Effector CD8-positive, alpha-beta T cell (primary cell): Measurements from ENCODE around the gene COL20A1.
"Not testable (repeated sequence)": the region's sequence is repeated elsewhere in the genome, so short reads cannot be mapped to it uniquely, and the experiment has no call there.

Source experiments
- DNase-seq: peaks from one replicate; lab custom pipeline; 2025; lab: John Stamatoyannopoulos, UW

Gene COL20A1

DNA sequence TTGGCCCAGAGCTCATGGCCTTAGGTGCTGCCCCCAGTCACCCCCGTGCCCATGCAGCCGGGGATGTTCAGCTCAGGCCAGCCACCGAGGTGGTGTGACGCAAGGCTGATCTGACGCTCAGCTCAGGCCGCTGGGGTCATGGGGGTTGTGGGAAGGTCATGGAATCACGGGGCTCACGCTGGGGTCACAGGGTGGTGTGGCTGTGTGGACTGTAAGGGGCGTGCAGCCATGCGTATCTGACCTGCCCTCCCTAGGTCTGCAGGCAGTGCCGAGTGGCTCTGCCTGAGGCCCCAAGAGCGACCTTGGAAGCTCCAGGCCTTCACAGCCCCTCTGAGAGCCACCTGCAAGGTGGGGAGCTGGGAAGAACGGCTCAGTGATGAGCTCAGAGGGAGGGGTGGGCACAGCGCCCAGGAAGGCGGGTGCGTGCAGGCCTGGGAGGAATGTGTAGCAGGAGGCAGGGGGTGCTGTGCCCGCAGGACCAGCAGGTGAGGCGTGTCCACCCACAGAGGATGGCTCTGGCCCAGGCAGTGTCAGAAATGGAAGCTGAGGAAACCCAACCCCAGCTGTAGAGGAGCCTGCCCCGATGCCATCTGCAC is 40.4 kb downstream of the COL20A1 start:
- no peak for DNase-seq

GRCh38 chr20:63334356-63334755 is 41.4 kb downstream of the COL20A1 start:
- DNase-seq, result no peak

- DNase-seq, result not testable (repeated sequence)
Observed at GRCh38 chr20:63335060-63335459, 42.1 kb downstream of the COL20A1 start.

- DNase-seq, result no peak
Observed at GRCh38 chr20:63335711-63336110, 42.7 kb downstream of the COL20A1 start.

DNA sequence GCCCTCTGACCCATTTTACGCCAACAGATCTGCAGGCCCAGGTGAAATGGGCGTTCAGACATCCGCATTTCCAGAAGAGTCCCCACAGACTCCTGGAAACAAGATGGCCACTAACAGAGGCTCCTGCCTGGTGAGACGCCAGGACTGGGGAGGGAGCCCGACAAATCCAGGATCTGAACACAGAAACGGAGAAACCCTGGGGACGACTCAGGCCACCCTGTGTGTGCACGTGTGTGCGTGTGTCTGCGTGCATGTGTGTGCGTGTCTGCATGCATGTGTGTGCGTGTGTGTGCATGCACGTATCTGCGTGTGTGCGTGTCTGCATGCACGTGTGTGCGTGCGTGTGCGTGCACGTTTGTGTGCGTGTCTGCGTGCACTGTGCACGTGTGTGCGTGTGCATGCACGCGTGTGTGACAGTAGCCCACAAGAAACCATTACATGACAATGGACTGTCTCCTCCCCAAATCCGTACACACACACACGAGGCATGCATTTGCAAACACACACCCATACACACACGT is 43.3 kb downstream of the COL20A1 start:
- DNase-seq, result no peak

DNA sequence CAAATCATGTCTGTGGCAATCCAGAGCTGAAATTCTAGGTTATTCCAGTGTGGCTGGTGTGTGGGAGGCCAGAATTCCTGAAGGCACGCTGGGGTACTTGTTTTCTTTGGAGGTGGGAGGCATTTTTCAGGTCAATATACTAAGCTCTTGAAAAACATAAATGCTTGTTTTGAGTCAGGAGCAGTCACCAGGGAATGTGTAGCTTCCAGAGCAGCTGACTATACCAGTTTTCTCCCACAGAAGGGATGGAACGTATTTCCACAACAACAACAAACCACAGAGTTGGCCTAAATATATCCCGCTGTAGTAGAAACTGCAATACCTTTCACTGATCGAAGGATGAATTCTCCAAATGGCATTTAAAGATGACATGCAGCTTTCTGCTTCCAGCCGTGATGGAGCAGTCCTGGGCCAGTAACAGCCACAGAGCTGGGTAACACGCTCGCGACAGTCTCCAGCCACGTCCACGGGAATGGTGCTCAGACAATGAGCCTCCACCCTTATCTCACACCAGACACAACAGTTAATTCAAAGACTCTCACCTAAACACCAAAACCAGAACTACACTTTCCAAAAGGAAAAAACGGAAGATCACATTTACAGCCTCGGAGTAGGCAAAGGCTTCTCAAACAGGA is 44.9 kb downstream of the COL20A1 start:
- no peak for DNase-seq

DNA sequence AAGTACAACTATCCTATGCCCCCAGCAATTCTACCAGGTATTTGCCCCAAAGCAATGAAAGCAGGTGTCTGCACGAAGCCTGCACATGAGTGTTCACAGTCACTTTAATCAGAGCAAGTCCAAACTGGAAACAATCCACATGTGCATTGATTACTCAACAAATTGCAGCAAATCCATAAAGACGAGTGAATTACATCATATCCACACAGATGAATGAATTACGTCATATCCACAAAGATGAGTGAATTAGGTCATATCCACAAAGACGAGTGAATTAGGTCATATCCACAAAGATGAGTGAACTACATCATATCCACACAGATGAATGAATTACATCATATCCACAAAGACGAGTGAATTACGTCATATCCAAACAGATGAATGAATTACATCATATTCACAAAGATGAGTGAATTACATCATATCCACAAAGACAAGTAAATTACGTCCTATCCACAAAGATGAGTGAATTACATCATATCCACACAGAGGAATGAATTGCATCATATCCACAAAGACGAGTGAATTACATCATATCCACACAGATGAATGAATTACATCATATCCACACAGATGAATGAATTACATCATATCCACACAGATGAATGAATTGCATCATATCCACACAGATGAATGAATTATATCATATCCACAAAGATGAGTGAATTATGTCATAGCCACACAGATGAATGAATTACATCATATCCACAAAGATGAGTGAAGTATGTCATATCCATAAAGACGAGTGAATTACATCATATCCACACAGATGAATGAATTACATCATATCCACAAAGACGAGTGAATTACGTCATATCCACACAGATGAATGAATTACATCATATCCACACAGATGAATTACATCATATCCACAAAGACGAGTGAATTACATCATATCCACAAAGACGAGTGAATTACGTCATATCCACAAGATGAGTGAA is 46.4 kb downstream of the COL20A1 start:
- not testable (repeated sequence) for DNase-seq

- DNase-seq, result not testable (repeated sequence)
Observed at GRCh38 chr20:63340158-63340688, 47.2 kb downstream of the COL20A1 start.

- no peak for DNase-seq
Observed at GRCh38 chr20:63342561-63343459, 49.8 kb downstream of the COL20A1 start.

GRCh38 chr20:63343460-63344445 is 50.8 kb downstream of the COL20A1 start:
- DNase-seq, result no peak

DNA sequence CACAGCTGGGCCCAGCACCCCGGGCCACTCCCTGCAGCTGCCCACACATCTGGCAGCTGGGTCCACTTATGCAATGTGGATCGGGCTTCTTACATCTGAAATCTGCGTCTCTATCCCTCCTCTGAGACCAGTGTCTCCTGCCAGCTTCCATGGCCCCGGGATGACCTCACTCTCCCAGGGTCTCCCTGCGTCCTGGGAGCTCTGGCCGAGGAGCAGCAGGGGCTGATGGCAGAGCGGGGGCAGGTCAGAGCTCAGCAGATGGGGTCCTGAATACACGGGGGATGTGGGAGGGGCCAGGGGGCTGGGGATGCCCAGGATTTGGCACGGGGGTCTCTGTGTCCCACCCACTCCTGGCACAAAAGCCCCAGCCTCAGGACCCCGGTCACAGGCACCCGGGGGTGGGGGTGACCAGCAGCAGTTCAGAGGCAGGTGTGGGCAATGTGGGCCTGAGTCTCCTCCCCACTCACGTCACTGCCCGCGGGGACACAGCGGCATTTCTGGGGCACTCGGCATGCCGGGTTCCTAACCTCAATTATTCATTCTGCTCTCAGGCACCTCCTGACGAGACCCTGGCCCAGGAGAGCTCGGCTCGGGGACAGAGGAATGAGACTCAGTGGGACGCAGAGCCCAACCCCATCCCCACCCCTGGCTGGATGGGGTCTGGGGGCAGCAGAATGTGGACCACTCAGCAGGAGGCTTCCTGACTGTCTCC is 51.8 kb downstream of the COL20A1 start:
- DNase-seq, result no peak

DNA sequence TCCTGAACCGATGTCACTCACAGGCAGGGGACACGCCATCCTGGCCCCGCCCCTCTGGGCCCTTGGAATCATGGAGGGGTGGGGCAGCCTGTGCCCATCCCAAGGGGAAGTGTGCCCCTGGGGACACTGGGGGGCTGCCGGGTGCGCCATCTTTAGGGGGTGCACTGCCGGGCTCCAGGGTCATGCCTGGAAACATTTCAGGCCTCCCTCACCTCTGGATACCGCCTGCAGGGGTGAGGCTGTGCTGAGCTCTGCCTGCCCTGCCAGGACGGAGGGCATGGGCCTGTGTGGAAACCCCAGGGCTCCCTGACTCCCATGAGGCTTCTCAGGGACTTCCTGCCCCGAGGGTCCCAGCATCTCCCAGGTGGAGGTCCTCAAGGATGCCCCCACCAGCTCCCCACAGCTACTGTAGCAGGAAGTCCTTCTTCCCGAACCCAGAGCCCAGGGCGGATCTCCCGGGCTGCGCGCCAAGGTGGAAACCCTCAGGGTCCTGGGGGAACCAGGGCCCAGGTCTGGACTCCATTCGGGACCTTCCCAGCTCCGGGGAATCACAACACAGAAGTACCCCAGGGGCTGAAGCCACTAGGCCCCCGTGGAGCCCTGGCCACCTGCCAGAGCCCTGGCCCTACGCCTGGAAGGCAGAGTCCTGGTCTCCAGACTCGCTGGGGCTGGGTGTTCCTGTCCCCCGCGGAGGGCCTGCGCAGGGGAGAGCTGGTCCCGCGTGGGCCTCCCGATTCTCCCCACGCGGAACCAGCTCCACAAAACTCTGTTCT is 52.5 kb downstream of the COL20A1 start:
- no peak for DNase-seq

DNA sequence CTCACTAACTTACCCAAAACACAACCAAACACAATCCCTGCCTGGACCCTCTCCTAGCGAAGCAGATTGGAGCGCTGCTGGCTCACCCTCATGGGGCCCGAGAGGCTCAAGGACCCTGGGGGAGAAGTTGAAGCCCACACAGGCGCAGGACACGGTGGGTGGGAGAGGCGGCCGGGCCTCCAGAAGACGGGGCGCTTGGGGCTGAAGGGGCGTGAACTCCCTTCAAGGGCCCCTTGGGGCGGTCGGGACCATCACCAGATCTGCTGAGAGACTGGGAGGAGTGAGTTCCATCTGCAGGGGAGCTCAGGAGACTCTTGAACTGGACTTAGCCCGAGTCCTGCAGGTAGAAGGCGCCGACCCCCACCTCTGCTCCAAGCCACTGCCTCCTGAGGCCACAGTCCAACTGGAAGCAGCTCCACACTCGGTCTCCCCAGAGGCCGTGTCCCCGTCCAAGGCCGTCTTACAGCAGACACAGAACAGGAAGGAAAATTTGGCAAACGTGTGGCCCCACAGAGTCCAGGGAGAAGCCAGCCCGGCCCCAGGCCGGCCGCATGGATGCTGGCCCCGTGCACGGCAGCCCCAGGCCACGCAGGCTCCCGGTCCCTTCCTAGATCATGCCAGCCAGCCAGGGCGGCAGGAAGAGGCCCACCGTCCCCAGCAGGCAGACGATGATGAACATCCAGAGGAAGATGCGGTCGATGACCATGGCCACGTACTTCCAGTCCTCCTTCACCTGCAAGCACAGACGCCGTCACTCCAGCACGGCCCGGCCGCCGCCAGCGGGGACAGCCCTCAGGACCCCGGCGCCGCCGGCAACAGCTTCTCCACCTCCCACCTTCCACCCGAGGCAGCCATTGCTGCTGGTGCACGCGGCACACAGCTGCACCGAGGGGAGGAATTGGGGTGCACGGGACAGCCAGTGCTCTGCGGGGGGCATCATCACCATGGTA is 53.4 kb downstream of the COL20A1 start:
- DNase-seq, result no peak

DNA sequence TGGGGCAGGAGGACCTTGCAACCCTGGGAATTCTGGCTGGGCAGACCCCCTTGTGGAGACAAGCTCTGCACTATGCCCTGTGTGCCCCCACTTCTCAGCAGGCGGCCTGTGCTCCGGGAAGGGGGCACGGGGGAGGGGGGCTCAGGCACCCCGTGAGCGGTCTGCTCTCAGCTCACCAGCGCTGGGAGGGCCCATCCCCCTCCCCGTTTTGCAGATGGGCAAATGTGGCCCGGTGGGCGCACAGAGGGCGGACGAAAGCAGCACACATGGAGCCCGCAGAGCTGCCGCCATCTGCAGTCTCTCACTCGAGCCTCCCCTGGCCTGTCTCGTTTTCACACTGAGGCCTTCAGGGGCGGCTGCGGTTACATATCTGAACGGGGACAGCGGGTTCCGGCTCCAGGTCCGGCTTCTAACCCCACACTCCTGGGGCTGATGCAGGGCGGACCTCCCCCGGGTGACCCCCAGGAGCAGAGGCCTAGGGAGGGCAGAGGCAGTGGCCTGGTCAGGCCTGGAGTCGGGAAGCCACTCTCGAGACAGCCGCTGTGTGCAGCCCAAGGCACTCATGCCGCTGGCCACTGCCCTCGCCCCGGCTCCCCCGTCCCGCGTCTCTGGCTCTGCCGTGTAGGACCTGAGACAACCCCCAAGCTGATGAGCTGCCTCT is 54.2 kb downstream of the COL20A1 start:
- DNase-seq, result no peak

DNA sequence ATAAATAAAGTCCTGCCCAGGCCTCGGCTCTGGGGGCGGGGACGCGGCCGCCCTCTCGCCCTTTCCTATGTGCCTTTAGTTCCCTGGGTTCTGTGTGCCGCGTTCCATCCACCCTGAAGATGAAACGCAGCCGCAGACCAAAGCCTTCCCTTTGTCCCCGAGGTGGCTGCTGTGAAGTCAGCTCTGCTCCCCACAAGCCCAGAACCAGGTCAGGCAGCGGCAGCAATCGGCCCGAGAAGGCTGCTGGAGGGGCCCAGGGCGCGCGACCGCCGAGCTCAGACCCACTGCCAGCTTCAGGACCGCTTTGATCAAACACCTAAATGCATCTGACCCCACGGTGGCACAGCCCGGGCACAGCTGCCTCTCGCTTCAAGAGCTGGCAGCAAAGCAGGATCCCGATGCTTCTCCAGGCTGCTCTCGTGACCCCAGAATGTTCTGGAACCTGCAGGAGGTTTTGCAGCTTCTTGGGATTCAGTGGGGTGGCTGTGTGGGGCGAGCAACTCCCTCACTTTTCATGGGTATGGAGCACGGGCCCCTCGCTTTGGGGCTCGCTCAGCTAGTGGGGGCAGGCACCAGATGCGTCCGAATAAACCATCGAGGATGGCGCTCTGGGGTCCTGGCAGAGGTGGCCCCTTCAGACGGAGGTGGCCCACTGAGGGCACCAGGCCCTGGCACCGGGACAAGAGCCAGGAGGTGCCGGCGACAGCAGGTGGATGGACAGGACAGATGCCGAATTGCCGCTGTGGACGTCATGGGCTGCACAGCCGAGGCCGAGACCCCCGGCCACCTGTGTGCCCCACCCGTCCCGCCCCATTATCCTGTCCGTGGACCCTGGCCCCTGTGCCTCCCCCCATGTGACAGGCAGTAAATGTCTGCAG is 55.2 kb downstream of the COL20A1 start:
- no peak for DNase-seq
